Peyer's patch (tissue), 4 donors: Measurements from ENCODE around the gene NFAT5. TPM values are rescaled to one million over a fixed set of nuclear protein-coding genes. Genes with fewer than 3 reads are reported as not detected.

Source experiments
- DNase-seq, 3 donors: peaks; one replicate each; pipeline ENCODE4 v3.0.0-alpha.2; 2017 to 2019
- H3K27ac ChIP-seq, 4 donors: fragments of 200-600 bp; sonication (generic); one replicate each; pipeline ENCODE4 v1.5.1; 2016 to 2019
- H3K27me3 ChIP-seq, 2 donors: fragments of 200-600 bp; sonication (generic); one replicate each; pipeline ENCODE4 v1.5.1; 2019
- H3K36me3 ChIP-seq, 3 donors: fragments of 200-600 bp; sonication (generic); one replicate each; pipeline ENCODE4 v1.5.1; 2016 to 2019
- H3K4me1 ChIP-seq, 4 donors: fragments of 200-600 bp; sonication (generic); one replicate each; pipeline ENCODE4 v1.5.1; 2016 to 2019
- H3K4me3 ChIP-seq, 4 donors: fragments of 200-600 bp; sonication (generic); 1 replicate in 3 of 4; 2 replicates in 1 of 4; pipeline ENCODE4 v1.5.1; 2016 to 2019; ENCODE audit warnings: mild to moderate bottlenecking in 1 of 4
- H3K9me3 ChIP-seq, 4 donors: fragments of 200-600 bp; sonication (generic); one replicate each; pipeline ENCODE4 v1.5.1; 2016 to 2019; ENCODE audit warnings: mild to moderate bottlenecking in 1 of 4
- POLR2A ChIP-seq, 2 donors: fragments of 450-650 bp; IDR thresholded peaks; one replicate each; pipeline ENCODE4 v1.5.1; 2017; ENCODE audit warnings: antibody characterized with exemption in 2 of 2, mild to moderate bottlenecking in 2 of 2, moderate library complexity in 2 of 2
- total RNA-seq, 4 donors: library from RNA; depleted of rRNA; stranded (reverse); fragments of >200 nt; gene quantifications; one replicate each; pipeline ENCODE4 v1.1.0, GENCODE V29; 2016
- TF ChIP-seq, protein P1 (sequence below), 6 experiments: fragments of 450-650 bp in 4 of 6; fragments of 200-600 bp in 2 of 6; sonication (generic) in 1 of 6; IDR thresholded peaks; one replicate each; pipeline ENCODE4 v1.5.1; 2017 to 2019; ENCODE audit warnings: antibody characterized with exemption in 6 of 6, mild to moderate bottlenecking in 3 of 6, moderate library complexity in 1 of 6

NFAT5 gene
- total RNA-seq, 4 donors from 2014 or later = 40.5 to 93.3 (median 66.8) TPM

DNA sequence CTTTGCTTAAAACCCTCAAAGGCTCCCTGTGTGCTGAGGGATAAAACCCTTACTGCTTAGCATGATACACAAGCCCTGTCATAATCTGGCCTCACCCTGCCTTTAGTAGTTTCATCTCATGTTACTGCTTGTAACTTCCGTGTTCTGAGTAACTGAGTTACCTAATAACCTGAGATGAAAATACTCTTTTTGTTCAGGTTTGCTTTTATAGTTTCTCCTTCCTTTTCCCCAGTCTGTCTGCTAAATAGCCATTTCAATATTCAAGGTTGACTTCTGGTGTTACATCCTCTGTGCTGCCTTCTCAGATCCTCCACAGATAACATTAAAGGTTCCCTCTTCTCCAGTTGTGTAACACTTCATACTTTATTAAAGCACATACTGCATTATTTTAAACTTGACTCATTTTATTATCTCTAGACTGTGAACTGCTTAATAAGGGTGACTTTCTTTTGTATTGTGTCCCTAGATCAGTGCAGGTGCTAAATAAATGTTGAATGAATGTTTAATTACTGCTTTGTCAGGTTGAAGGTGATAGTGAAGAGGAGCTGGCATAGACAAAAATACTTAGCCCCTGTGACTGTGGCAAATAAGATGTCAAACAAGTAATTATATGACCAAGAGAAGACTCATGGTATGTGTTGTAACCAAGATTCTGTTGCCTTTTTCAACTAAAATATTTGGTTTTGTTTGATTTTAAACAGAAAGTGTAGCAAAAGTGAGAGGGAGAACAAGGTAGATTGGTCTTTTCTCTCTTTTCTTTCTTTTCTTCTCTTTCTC lies 47.8 kb downstream of the NFAT5 start:
- Histone ChIP-seq H3K36me3 (no peaks in the 10 kb centered on the region), H3K27me3 (no peaks in the 10 kb centered on the region), H3K4me3 (no peak overlapping the region), H3K4me1 (peaks cover 0 to 31% (median 0%) of the 10 kb centered on the region in 4 donors), H3K9me3 (no peaks in the 10 kb centered on the region), H3K27ac (peak overlapping the region in 3 of 4 donors; percentile 24 to 72 (median 63))
- no peak for TF ChIP-seq POLR2A (IDR thresholded peaks at IDR 0.05)
- TF ChIP-seq, protein P1, sequence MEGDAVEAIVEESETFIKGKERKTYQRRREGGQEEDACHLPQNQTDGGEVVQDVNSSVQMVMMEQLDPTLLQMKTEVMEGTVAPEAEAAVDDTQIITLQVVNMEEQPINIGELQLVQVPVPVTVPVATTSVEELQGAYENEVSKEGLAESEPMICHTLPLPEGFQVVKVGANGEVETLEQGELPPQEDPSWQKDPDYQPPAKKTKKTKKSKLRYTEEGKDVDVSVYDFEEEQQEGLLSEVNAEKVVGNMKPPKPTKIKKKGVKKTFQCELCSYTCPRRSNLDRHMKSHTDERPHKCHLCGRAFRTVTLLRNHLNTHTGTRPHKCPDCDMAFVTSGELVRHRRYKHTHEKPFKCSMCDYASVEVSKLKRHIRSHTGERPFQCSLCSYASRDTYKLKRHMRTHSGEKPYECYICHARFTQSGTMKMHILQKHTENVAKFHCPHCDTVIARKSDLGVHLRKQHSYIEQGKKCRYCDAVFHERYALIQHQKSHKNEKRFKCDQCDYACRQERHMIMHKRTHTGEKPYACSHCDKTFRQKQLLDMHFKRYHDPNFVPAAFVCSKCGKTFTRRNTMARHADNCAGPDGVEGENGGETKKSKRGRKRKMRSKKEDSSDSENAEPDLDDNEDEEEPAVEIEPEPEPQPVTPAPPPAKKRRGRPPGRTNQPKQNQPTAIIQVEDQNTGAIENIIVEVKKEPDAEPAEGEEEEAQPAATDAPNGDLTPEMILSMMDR (IDR thresholded peaks at IDR 0.05) = no peak
- peak in 1 of 3 donors; percentile 57 for DNase-seq

- Histone ChIP-seq H3K27ac (no peak overlapping the region), H3K9me3 (no peaks in the 10 kb centered on the region), H3K4me1 (peaks cover 0 to 43% (median 0%) of the 10 kb centered on the region in 4 donors), H3K4me3 (no peak overlapping the region), H3K36me3 (no peaks in the 10 kb centered on the region), H3K27me3 (no peaks in the 10 kb centered on the region)
- TF ChIP-seq, protein P1 (IDR thresholded peaks at IDR 0.05) = no peak
- no peak for TF ChIP-seq POLR2A (IDR thresholded peaks at IDR 0.05)
- DNase-seq = no peak
These were observed 49.8 kb downstream of the NFAT5 start for GRCh38 chr16:69615528-69615927.

DNA sequence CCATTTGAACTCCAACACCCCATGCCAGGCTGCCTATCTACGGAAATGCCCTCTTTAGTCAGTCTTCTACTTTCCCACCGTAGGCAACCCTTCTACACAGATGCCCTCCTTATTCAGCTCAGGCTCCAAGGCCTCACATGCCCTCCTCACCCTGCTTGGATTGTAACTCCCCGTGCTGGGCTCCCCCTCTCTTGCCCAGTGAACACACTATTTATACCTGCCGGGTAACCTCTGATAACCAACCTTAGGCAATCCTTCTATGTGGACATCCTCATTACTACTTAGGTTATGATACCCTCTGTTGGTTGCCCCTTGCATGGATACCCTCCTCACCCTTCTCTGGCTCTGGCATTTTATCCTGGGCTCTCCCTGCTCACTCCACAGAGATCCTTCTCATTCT lies 50.3 kb downstream of the NFAT5 start:
- Histone ChIP-seq H3K27ac (no peak overlapping the region), H3K27me3 (no peaks in the 10 kb centered on the region), H3K4me1 (peaks cover 0 to 43% (median 0%) of the 10 kb centered on the region in 4 donors), H3K9me3 (no peaks in the 10 kb centered on the region), H3K4me3 (no peak overlapping the region), H3K36me3 (no peaks in the 10 kb centered on the region)
- DNase-seq = no peak
- TF ChIP-seq POLR2A (IDR thresholded peaks at IDR 0.05) = no peak
- TF ChIP-seq, protein P1 (IDR thresholded peaks at IDR 0.05) = no peak

DNA sequence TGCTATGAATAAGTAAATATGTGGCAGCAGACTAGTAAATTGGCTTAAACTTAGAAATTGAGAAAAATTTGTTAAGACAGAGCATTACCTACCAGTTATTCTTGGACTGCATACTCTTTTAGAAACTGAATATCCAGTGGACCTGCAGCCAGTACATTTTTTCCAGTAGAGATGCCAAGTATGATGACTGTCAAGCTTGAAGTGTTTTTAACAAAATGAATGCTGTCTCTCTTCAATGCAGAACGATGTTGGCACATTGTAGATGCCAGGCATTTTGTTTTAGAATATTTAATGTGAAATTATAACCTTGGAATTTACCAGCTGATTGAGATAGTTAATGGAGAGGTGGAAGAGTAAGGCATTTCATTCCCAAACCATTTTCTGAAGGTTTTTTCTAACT lies 52.5 kb downstream of the NFAT5 start:
- DNase-seq = no peak
- no peaks in the 10 kb centered on the region for H3K9me3 ChIP-seq
- peaks cover 0 to 34% (median 0%) of the 10 kb centered on the region in 4 donors for H3K4me1 ChIP-seq
- H3K4me3 ChIP-seq = no peak overlapping the region
- no peaks in the 10 kb centered on the region for H3K36me3 ChIP-seq
- no peak overlapping the region for H3K27ac ChIP-seq
- TF ChIP-seq, protein P1 (IDR thresholded peaks at IDR 0.05) = no peak
- TF ChIP-seq POLR2A (IDR thresholded peaks at IDR 0.05) = no peak
- H3K27me3 ChIP-seq = no peaks in the 10 kb centered on the region

DNA sequence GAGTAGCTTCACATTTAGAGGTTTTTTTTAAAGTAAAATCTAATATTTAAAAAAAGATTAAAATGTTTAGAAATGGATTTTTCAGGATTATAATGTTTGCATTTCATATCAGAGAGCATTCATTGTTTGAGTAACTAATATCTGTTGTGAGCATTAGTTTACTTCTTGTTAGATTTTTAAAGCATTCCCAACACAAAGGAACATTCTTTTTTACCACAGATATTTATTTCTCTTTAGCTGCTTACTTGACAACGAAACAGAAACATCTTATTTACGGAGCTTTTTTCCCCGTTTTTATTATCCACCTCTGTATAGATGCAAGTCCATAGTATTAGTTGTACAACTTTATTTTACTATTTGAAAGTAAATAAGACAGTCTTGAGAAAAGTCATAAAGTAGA lies 53.0 kb downstream of the NFAT5 start:
- TF ChIP-seq, protein P1 (IDR thresholded peaks at IDR 0.05) = no peak
- no peak overlapping the region for H3K4me3 ChIP-seq
- no peaks in the 10 kb centered on the region for H3K9me3 ChIP-seq
- H3K27me3 ChIP-seq = no peaks in the 10 kb centered on the region
- H3K4me1 ChIP-seq = peaks cover 0 to 30% (median 0%) of the 10 kb centered on the region in 4 donors
- no peaks in the 10 kb centered on the region for H3K36me3 ChIP-seq
- no peak overlapping the region for H3K27ac ChIP-seq
- no peak for DNase-seq
